Activated CD4-positive, CD25-positive, alpha-beta regulatory T cell (primary cell): ENCODE results near the gene TMIGD1.

Experiments used
- DNase-seq, 4 experiments: peaks; one replicate each; lab custom pipeline; 2025; lab: John Stamatoyannopoulos, UW

Gene TMIGD1

GRCh38 chr17:30333503-30334360 is at the start of gene TMIGD1:
TSS of gene TMIGD1 (minus strand) at chr17:30334057. CDS start at chr17:30332133, 1,924 bp downstream.
- DNase-seq: no peak

- no peak for DNase-seq
Measured at GRCh38 chr17:30382345-30382744, 48.5 kb upstream of the TMIGD1 start.

GRCh38 chr17:30381340-30381659 is 47.4 kb upstream of the TMIGD1 start:
- no peak for DNase-seq

GRCh38 chr17:30380643-30381339 is 46.9 kb upstream of the TMIGD1 start:
- no peak for DNase-seq

- DNase-seq: no peak
Measured at GRCh38 chr17:30379903-30380381, 46.1 kb upstream of the TMIGD1 start.

GRCh38 chr17:30379303-30379902 is 45.5 kb upstream of the TMIGD1 start:
- peak in 1 of 4 experiments; percentile 7 for DNase-seq

- peak; percentile 91 to 96 (median 94) for DNase-seq
Measured at GRCh38 chr17:30378825-30379302, 45.0 kb upstream of the TMIGD1 start, which contains the start of gene CPD. TSS of gene CPD (plus strand) at chr17:30378927. CDS start at chr17:30378981, 54 bp downstream.

- DNase-seq: peak in 2 of 4 experiments; percentile 16
Measured at GRCh38 chr17:30378241-30378824, 44.5 kb upstream of the TMIGD1 start.

- DNase-seq: no peak
Measured at GRCh38 chr17:30377574-30378240, 43.9 kb upstream of the TMIGD1 start.

GRCh38 chr17:30376621-30377452 is 43.0 kb upstream of the TMIGD1 start:
- DNase-seq: no peak

GRCh38 chr17:30375661-30376060 is 41.8 kb upstream of the TMIGD1 start:
- DNase-seq: no peak

GRCh38 chr17:30372755-30373154 is 38.9 kb upstream of the TMIGD1 start:
- no peak for DNase-seq

- no peak for DNase-seq
Measured at GRCh38 chr17:30369995-30370394, 36.1 kb upstream of the TMIGD1 start.

GRCh38 chr17:30368912-30369720 is 35.3 kb upstream of the TMIGD1 start:
- DNase-seq: no peak

GRCh38 chr17:30366536-30366935 is 32.7 kb upstream of the TMIGD1 start:
- no peak for DNase-seq

GRCh38 chr17:30363715-30364202 is 29.9 kb upstream of the TMIGD1 start:
- peak in 3 of 4 experiments; percentile 21 to 48 (median 24) for DNase-seq

- DNase-seq: no peak
Measured at GRCh38 chr17:30361766-30362279, 28.0 kb upstream of the TMIGD1 start.

GRCh38 chr17:30360086-30360808 is 26.4 kb upstream of the TMIGD1 start:
- no peak for DNase-seq
